Activated CD4-positive, alpha-beta T cell treated with anti-CD3 and anti-CD28 coated beads, Interleukin-2, amount 50 U/mL, for 24 hours (primary cell): ENCODE data around the gene SLC25A5.
"Not testable (repeated sequence)": the region's sequence is repeated elsewhere in the genome, so short reads cannot be mapped to it uniquely, and the experiment has no call there.

Source experiments
- DNase-seq, 2 donors: peaks; one replicate each; pipeline ENCODE4 v3.0.0-alpha.2; 2020; ENCODE audit warnings: low read depth in 1 of 2, low spot score in 1 of 2

The SLC25A5 gene

GRCh38 chrX:119502727-119503483, 34.7 kb downstream of the SLC25A5 start:
- DNase-seq, result no peak

- no peak for DNase-seq
Measured at GRCh38 chrX:119503484-119503861, 35.2 kb downstream of the SLC25A5 start.

- not testable (repeated sequence) for DNase-seq
Measured at GRCh38 chrX:119505145-119505544, 36.9 kb downstream of the SLC25A5 start.

DNA sequence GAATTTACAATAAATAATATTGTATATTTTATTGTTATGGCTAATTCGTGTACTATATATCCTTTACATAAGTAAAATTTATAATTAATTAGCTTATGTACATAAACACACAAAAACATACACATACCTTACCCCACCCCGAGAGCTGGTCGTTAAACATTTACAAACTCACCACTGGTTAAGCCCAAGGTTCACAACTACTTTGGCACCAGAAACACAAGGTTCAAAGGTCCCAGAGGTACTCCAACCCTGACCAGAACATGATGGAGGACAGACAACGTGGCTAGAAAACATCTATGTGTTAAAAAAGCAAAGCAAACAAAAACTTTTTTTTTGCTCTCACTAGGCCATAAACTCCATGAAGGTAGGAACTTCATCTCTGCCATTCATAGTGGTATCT, 37.7 kb downstream of the SLC25A5 start:
- no peak for DNase-seq

- no peak for DNase-seq
Measured at GRCh38 chrX:119507206-119507605, 39.0 kb downstream of the SLC25A5 start.

GRCh38 chrX:119512146-119512800, 44.0 kb downstream of the SLC25A5 start:
- DNase-seq, result no peak

GRCh38 chrX:119516157-119516702, 48.0 kb downstream of the SLC25A5 start:
- peak in 1 of 2 donors; percentile 27 for DNase-seq

GRCh38 chrX:119518371-119518770, 50.1 kb downstream of the SLC25A5 start:
- DNase-seq, result no peak
